ENCODE results near the gene SMAD3.

Gene SMAD3

GRCh38 chr15:67227431-67227830, 162.0 kb downstream of the SMAD3 start:
- no peaks in the 10 kb centered on the region for H4K20me1 ChIP-seq (ENCODE audit: insufficient read depth, low read length)
- H3K4me1 ChIP-seq (ENCODE audit: insufficient read depth, low read length), result peaks cover 5% of the 10 kb centered on the region; the same call in 1 of the 2 replicates
- TF ChIP-seq, protein P1, sequence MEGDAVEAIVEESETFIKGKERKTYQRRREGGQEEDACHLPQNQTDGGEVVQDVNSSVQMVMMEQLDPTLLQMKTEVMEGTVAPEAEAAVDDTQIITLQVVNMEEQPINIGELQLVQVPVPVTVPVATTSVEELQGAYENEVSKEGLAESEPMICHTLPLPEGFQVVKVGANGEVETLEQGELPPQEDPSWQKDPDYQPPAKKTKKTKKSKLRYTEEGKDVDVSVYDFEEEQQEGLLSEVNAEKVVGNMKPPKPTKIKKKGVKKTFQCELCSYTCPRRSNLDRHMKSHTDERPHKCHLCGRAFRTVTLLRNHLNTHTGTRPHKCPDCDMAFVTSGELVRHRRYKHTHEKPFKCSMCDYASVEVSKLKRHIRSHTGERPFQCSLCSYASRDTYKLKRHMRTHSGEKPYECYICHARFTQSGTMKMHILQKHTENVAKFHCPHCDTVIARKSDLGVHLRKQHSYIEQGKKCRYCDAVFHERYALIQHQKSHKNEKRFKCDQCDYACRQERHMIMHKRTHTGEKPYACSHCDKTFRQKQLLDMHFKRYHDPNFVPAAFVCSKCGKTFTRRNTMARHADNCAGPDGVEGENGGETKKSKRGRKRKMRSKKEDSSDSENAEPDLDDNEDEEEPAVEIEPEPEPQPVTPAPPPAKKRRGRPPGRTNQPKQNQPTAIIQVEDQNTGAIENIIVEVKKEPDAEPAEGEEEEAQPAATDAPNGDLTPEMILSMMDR (IDR thresholded peaks at IDR 0.05; ENCODE audit: borderline replicate concordance, extremely low read depth, low read length, poor library complexity, severe bottlenecking), result no peak
- TF ChIP-seq EZH2 (IDR thresholded peaks at IDR 0.05; ENCODE audit: borderline replicate concordance, low read depth, low read length, severe bottlenecking), result no peak
- H2AFZ ChIP-seq (ENCODE audit: low read depth, low read length), result no peak overlapping the region
- ATAC-seq (ENCODE audit: insufficient read depth, low read depth), result no peak
- no peak overlapping the region for H3K27ac ChIP-seq (ENCODE audit: low read length)
- no peaks in the 10 kb centered on the region for H3K27me3 ChIP-seq (ENCODE audit: insufficient read depth, low read length, poor library complexity)
- H3K79me2 ChIP-seq (ENCODE audit: insufficient read depth, low read length), result no peaks in the 10 kb centered on the region
- no peaks in the 10 kb centered on the region for H3K9me3 ChIP-seq (ENCODE audit: insufficient read depth, low read length, severe bottlenecking)
- DNase-seq, result no peak
- H3K4me2 ChIP-seq (ENCODE audit: insufficient read depth, low read length), result no peak overlapping the region
- no peak overlapping the region for H3K4me3 ChIP-seq (ENCODE audit: low read depth in 1 of 2, low read length in 2 of 2)
- H3K36me3 ChIP-seq (ENCODE audit: insufficient read depth, low read length), result peaks cover 34% of the 10 kb centered on the region; the same call in 1 of the 2 replicates
- H3K9ac ChIP-seq (ENCODE audit: low read depth, low read length), result no peak overlapping the region

GRCh38 chr15:67227846-67228245, 162.4 kb downstream of the SMAD3 start:
- TF ChIP-seq, protein P1 (IDR thresholded peaks at IDR 0.05; ENCODE audit: borderline replicate concordance, extremely low read depth, low read length, poor library complexity, severe bottlenecking), result no peak
- TF ChIP-seq EZH2 (IDR thresholded peaks at IDR 0.05; ENCODE audit: borderline replicate concordance, low read depth, low read length, severe bottlenecking), result no peak
- Histone ChIP-seq H3K9ac (ENCODE audit: low read depth, low read length) (no peak overlapping the region), H3K27me3 (ENCODE audit: insufficient read depth, low read length, poor library complexity) (no peaks in the 10 kb centered on the region), H2AFZ (ENCODE audit: low read depth, low read length) (no peak overlapping the region), H3K27ac (ENCODE audit: low read length) (no peak overlapping the region), H3K9me3 (ENCODE audit: insufficient read depth, low read length, severe bottlenecking) (no peaks in the 10 kb centered on the region), H3K4me3 (ENCODE audit: low read depth in 1 of 2, low read length in 2 of 2) (no peak overlapping the region), H4K20me1 (ENCODE audit: insufficient read depth, low read length) (no peaks in the 10 kb centered on the region), H3K4me1 (ENCODE audit: insufficient read depth, low read length) (peaks cover 5% of the 10 kb centered on the region; the same call in 1 of the 2 replicates), H3K36me3 (ENCODE audit: insufficient read depth, low read length) (peaks cover 38% of the 10 kb centered on the region; the same call in 1 of the 2 replicates), H3K4me2 (ENCODE audit: insufficient read depth, low read length) (no peak overlapping the region), H3K79me2 (ENCODE audit: insufficient read depth, low read length) (no peaks in the 10 kb centered on the region)
- no peak for DNase-seq
- ATAC-seq (ENCODE audit: insufficient read depth, low read depth), result no peak

GRCh38 chr15:67228286-67228685, 162.9 kb downstream of the SMAD3 start:
- Histone ChIP-seq H2AFZ (ENCODE audit: low read depth, low read length) (no peak overlapping the region), H3K27me3 (ENCODE audit: insufficient read depth, low read length, poor library complexity) (no peaks in the 10 kb centered on the region), H3K9ac (ENCODE audit: low read depth, low read length) (no peak overlapping the region), H3K79me2 (ENCODE audit: insufficient read depth, low read length) (no peaks in the 10 kb centered on the region), H3K4me1 (ENCODE audit: insufficient read depth, low read length) (peaks cover 5% of the 10 kb centered on the region; the same call in 1 of the 2 replicates), H3K9me3 (ENCODE audit: insufficient read depth, low read length, severe bottlenecking) (no peaks in the 10 kb centered on the region), H3K27ac (ENCODE audit: low read length) (no peak overlapping the region), H3K4me3 (ENCODE audit: low read depth in 1 of 2, low read length in 2 of 2) (no peak overlapping the region), H3K36me3 (ENCODE audit: insufficient read depth, low read length) (peaks cover 43% of the 10 kb centered on the region), H4K20me1 (ENCODE audit: insufficient read depth, low read length) (no peaks in the 10 kb centered on the region), H3K4me2 (ENCODE audit: insufficient read depth, low read length) (no peak overlapping the region)
- TF ChIP-seq, protein P1 (IDR thresholded peaks at IDR 0.05; ENCODE audit: borderline replicate concordance, extremely low read depth, low read length, poor library complexity, severe bottlenecking), result no peak
- no peak for TF ChIP-seq EZH2 (IDR thresholded peaks at IDR 0.05; ENCODE audit: borderline replicate concordance, low read depth, low read length, severe bottlenecking)
- peak; percentile 47; the same call in 1 of the 3 replicates for ATAC-seq (ENCODE audit: insufficient read depth, low read depth)
- DNase-seq, result no peak
